Stimulated activated CD8-positive, alpha-beta memory T cell treated with anti-CD3 and anti-CD28 coated beads, Interleukin-7, amount 100 ng/mL, for 1 hour (primary cell): ENCODE results near the gene DLX6.

Source experiments
- DNase-seq, 2 donors: peaks; one replicate each; pipeline ENCODE4 v3.0.0-alpha.2; 2020; ENCODE audit warnings: low read depth in 2 of 2

Gene DLX6

GRCh38 chr7:97005183-97006054, at the start of gene DLX6:
Gene DLX6 (plus strand): TSS chr7:97005553. CDS start chr7:97005978, 425 bp downstream.
- no peak for DNase-seq

GRCh38 chr7:96959135-96959534, 46.2 kb upstream of the DLX6 start:
- DNase-seq = no peak

- no peak for DNase-seq
These were observed 43.0 kb upstream of the DLX6 start for GRCh38 chr7:96962221-96962885.

GRCh38 chr7:96968981-96969380, 36.4 kb upstream of the DLX6 start:
- no peak for DNase-seq

GRCh38 chr7:96970739-96971138, 34.6 kb upstream of the DLX6 start:
- no peak for DNase-seq

- no peak for DNase-seq
These were observed 31.4 kb upstream of the DLX6 start for GRCh38 chr7:96973986-96974385.

- DNase-seq = no peak
These were observed 29.2 kb upstream of the DLX6 start for GRCh38 chr7:96976106-96976505.

GRCh38 chr7:96977445-96977844, 27.9 kb upstream of the DLX6 start:
- DNase-seq = no peak

- no peak for DNase-seq
These were observed 25.6 kb upstream of the DLX6 start for GRCh38 chr7:96979551-96980276.

GRCh38 chr7:96982586-96982985, 22.8 kb upstream of the DLX6 start:
- no peak for DNase-seq

GRCh38 chr7:96985992-96986391, 19.4 kb upstream of the DLX6 start:
- DNase-seq = no peak

- no peak for DNase-seq
These were observed 18.5 kb upstream of the DLX6 start for GRCh38 chr7:96986901-96987300.

- DNase-seq = no peak
These were observed 17.6 kb upstream of the DLX6 start for GRCh38 chr7:96987719-96988118.

GRCh38 chr7:96989241-96989858, 16.0 kb upstream of the DLX6 start:
- no peak for DNase-seq

- no peak for DNase-seq
These were observed 15.5 kb upstream of the DLX6 start for GRCh38 chr7:96989859-96990317.

GRCh38 chr7:96991546-96992191, 13.7 kb upstream of the DLX6 start:
- DNase-seq = no peak

GRCh38 chr7:96992192-96993005, 13.0 kb upstream of the DLX6 start:
- no peak for DNase-seq

- no peak for DNase-seq
These were observed 12.1 kb upstream of the DLX6 start for GRCh38 chr7:96993094-96993865.

GRCh38 chr7:96993980-96994379, 11.4 kb upstream of the DLX6 start:
- DNase-seq = no peak
